GM12865 (cell line): ENCODE data around the gene BABAM1.
A peak's percentile ranks its signal among the peaks of the same experiment; 100 is the strongest.

ENCODE experiments used
- DNase-seq: peaks from one replicate; pipeline ENCODE4 v3.0.0; 2010; ENCODE audit warnings: low read depth
- H3K4me3 ChIP-seq: 2 replicates; pipeline ENCODE4 v1.5.1; 2011; ENCODE audit warnings: mild to moderate bottlenecking, low read depth, low read length, control low read depth
- CTCF ChIP-seq: IDR thresholded peaks from 2 replicates; pipeline ENCODE4 v1.5.1; 2011; ENCODE audit warnings: low read length, control low read depth, low read depth, inconsistent platforms; ENCODE audit not compliant: insufficient read depth; ENCODE audit errors: missing control alignments

Gene BABAM1

DNA sequence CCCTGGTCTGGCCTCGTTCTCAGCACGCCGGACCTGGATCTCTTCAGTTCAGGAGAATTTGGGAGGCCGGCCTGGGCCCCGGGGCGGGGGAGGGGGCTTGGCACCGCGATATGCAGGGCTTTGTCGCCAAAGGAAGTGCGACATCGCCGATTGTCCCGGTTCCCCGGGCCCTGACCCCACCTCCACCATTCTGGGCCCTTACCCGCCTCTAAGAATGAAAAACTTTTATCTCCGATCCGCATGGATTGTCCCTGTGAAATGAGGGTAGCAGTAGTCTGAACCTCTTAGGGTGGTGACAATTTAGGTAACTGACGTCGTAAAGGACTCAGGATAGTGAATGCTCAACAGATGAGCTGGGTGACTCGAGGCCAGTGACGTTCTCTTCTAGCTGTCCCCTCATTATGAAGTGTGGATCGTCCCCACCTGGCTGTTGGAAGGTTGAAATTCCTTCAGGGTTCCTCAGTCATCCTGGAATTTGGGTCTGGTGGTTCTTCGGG lies 42.8 kb downstream of the BABAM1 start:
- no peak for TF ChIP-seq CTCF
- H3K4me3 ChIP-seq, result peak overlapping the region; percentile 95
- no peak for DNase-seq

GRCh38 chr19:17311455-17312188 lies 44.4 kb downstream of the BABAM1 start:
- no peak for TF ChIP-seq CTCF
- DNase-seq, result no peak
- no peak overlapping the region for H3K4me3 ChIP-seq

- no peak overlapping the region for H3K4me3 ChIP-seq
- TF ChIP-seq CTCF, result no peak
- no peak for DNase-seq
Observed at GRCh38 chr19:17312189-17313113, 45.2 kb downstream of the BABAM1 start.

GRCh38 chr19:17314007-17314593 lies 46.9 kb downstream of the BABAM1 start:
- no peak for DNase-seq
- no peak for TF ChIP-seq CTCF
- H3K4me3 ChIP-seq, result no peak overlapping the region

- no peak for TF ChIP-seq CTCF
- DNase-seq, result no peak
- H3K4me3 ChIP-seq, result no peak overlapping the region
Observed at GRCh38 chr19:17318966-17319365, 51.7 kb downstream of the BABAM1 start.

DNA sequence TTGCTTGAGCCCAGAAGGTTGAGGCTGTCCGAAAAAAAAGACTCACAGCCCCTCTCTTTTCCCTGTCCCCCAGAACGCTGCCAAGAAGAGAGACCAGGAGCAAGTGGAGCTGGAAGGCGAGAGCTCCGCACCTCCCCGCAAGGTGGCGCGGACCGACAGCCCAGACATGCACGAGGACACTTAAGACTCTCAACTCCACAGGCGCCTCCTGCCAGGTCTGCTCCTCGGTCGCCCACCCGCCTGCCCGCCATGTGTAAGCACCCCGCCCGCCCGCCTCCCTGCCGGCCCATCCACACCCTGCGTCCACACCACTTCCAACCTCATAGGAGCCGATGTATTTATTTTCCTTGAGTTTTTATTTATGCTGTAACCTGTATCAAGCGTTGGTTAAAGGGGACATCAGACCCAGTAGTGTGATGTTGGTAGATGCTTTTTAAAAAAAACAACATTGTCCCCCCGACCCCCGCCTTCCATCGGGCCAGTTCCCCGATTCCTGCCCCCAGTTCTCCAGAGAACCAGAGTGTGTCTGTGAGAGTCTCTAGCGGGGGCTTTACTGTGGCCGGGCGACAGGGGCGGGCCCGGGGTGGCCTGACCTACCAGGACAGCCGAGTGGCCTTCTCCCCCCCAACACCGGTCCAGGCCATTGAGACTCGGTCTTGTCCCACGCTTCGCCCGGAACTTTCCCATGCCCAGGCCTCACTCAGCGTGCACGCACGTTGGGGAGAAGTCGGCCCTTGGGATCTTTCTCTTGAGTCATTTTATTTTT lies 52.4 kb downstream of the BABAM1 start:
- TF ChIP-seq CTCF, result no peak
- DNase-seq, result no peak
- no peak overlapping the region for H3K4me3 ChIP-seq
